Measurements from ENCODE around the gene HIP1R. TPM values are rescaled to one million over a fixed set of nuclear protein-coding genes. Genes with fewer than 3 reads are reported as not detected.
A peak's percentile ranks its signal among the peaks of the same experiment; 100 is the strongest.
"Not testable (repeated sequence)": the region's sequence is repeated elsewhere in the genome, so short reads cannot be mapped to it uniquely, and the experiment has no call there.

HIP1R gene
- total and polyA plus RNA-seq, 9 donors: 1.4 to 20.2 (median 10.4) TPM

DNA sequence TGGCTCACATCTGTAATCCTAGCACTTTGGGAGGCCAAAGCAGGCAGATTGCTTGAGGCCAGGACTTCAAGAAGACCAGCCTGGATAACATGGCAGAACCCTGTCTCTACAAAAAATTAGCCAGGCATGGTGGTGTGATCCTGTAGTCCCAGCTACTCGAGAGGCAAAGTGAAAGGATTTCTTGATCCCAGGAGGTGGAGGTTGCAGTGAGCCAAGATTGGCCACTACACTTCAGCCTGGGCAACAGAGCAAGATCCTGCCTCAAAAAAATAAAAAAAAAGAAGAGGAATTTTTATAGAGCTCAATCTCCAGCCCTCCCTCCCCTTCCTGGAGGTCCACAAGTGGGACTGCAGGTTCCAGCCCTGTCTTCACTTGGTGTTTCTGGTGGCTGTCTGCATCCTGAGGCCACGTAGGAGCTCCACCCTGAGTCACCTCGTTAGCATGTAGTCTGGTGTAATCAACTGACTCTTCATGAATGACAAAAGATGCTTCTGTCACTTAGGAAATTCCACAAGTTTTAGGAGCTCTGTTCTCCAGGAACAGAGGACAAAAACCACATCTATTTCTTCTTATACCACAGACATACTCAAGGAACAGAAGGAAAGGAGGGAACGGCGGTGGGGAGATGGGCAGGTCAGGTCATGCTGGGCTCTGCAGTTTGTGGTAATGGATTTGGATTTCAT is 44.7 kb upstream of the HIP1R start:
- 76 to 90% (median 88%) methylated on average over 5 of the region's 5 CpGs for WGBS, 3 donors
- TF ChIP-seq, protein P1, sequence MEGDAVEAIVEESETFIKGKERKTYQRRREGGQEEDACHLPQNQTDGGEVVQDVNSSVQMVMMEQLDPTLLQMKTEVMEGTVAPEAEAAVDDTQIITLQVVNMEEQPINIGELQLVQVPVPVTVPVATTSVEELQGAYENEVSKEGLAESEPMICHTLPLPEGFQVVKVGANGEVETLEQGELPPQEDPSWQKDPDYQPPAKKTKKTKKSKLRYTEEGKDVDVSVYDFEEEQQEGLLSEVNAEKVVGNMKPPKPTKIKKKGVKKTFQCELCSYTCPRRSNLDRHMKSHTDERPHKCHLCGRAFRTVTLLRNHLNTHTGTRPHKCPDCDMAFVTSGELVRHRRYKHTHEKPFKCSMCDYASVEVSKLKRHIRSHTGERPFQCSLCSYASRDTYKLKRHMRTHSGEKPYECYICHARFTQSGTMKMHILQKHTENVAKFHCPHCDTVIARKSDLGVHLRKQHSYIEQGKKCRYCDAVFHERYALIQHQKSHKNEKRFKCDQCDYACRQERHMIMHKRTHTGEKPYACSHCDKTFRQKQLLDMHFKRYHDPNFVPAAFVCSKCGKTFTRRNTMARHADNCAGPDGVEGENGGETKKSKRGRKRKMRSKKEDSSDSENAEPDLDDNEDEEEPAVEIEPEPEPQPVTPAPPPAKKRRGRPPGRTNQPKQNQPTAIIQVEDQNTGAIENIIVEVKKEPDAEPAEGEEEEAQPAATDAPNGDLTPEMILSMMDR (IDR thresholded peaks at IDR 0.05): no peak
- TF ChIP-seq POLR2A (IDR thresholded peaks at IDR 0.05) (no peak), EP300 (IDR thresholded peaks at IDR 0.05) (no peak)
- H3K27me3 ChIP-seq: no peaks in the 10 kb centered on the region
- no peaks in the 10 kb centered on the region for H3K9me3 ChIP-seq
- no peaks in the 10 kb centered on the region for H3K36me3 ChIP-seq
- H3K4me3 ChIP-seq: no peak overlapping the region
- intact Hi-C loops (cut with DNase I): loop anchor here in 3 of 4 donors (10.0 kb wide), 2 partner anchors 154 to 164 kb away; no protein-coding TSS in a partner anchor
- H3K27ac ChIP-seq: no peak overlapping the region
- no peaks in the 10 kb centered on the region for H3K4me1 ChIP-seq (ENCODE audit: insufficient read depth)
- no peak for DNase-seq

- Histone ChIP-seq H3K4me3 (no peak overlapping the region), H3K9me3 (no peaks in the 10 kb centered on the region), H3K27me3 (no peaks in the 10 kb centered on the region), H3K36me3 (no peaks in the 10 kb centered on the region), H3K27ac (no peak overlapping the region), H3K4me1 (ENCODE audit: insufficient read depth) (no peaks in the 10 kb centered on the region)
- TF ChIP-seq, protein P1 (IDR thresholded peaks at IDR 0.05): peak; percentile 33 to 72 (median 35)
- TF ChIP-seq EP300 (IDR thresholded peaks at IDR 0.05): no peak
- 14 to 20% (median 14%) methylated on average over 10 of the region's 10 CpGs for WGBS, 3 donors
- no peak for DNase-seq
- intact Hi-C loops (cut with DNase I): loop anchor here in 3 of 4 donors (10.0 kb wide), 2 partner anchors 151 to 161 kb away; no protein-coding TSS in a partner anchor
Measured at GRCh38 chr12:122793685-122794106, 41.6 kb upstream of the HIP1R start.

DNA sequence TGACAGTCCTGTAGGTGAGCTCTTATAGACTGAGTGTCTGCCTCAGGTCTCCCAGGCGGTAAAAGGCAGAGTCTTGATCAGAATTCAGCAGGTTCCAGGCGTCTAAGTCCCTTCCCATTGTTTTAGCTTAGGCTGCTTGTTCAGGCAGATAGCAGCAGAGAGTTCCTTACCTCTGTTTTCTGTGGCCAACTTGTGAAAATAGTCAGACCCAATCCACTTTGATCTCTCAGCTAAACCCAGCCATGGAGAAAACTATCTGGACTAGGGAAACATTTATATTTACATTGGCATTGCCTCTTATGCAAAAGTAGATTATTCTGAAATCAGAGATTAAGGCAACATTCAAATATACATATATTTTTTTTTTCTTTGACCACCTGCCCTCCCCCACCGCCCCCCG is 39.5 kb upstream of the HIP1R start:
- TF ChIP-seq, protein P1 (IDR thresholded peaks at IDR 0.05): no peak
- no peak for TF ChIP-seq EP300 (IDR thresholded peaks at IDR 0.05)
- no peak for TF ChIP-seq POLR2A (IDR thresholded peaks at IDR 0.05)
- H3K4me3 ChIP-seq: no peak overlapping the region
- H3K27ac ChIP-seq: no peak overlapping the region
- no peaks in the 10 kb centered on the region for H3K27me3 ChIP-seq
- DNase-seq: no peak
- H3K9me3 ChIP-seq: no peaks in the 10 kb centered on the region
- intact Hi-C loops (cut with DNase I): loop anchor here in 3 of 4 donors (10.0 kb wide), 2 partner anchors 149 to 159 kb away; no protein-coding TSS in a partner anchor
- H3K4me1 ChIP-seq (ENCODE audit: insufficient read depth): no peaks in the 10 kb centered on the region
- WGBS, 3 donors: 72 to 76% (median 76%) methylated on average over 4 of the region's 4 CpGs
- H3K36me3 ChIP-seq: no peaks in the 10 kb centered on the region

DNA sequence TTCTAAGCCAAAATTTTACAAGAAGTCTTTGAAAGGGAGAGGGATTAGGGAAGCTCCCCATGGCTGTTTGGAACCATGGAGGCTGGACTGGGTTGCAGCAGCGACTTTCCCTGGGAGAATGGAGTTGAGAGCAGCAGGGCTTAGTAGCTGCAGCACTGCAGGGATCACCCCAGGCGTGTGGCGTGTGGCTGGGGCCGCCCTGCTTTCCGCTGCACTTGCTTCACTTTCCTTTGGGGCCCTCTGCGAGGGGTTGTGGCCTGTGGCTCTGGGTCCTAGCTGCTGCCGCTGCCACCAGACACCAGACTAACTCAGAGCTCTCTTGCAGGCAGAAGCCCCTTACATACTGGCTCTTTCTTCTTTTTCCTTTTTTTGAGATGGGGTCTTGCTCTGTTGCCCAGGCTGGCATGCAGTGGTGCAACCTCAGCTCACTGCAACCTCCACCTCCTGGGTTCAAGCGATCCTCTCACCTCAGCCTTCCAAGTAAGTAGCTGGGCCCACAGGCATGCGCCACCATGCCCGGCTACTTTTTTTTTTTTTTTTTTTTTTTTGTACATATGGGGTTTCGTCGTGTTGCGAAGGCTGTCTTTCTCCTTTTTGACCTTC is 35.5 kb upstream of the HIP1R start:
- H3K27me3 ChIP-seq: no peaks in the 10 kb centered on the region
- H3K4me3 ChIP-seq: no peak overlapping the region
- WGBS, 3 donors: 84 to 95% (median 92%) methylated on average over 13 of the region's 13 CpGs
- H3K27ac ChIP-seq: no peak overlapping the region
- no peaks in the 10 kb centered on the region for H3K4me1 ChIP-seq (ENCODE audit: insufficient read depth)
- TF ChIP-seq POLR2A (IDR thresholded peaks at IDR 0.05) (no peak), EP300 (IDR thresholded peaks at IDR 0.05) (no peak)
- DNase-seq: no peak
- intact Hi-C loops (cut with DNase I): loop anchor here in 3 of 4 donors (10.0 kb wide), 2 partner anchors 145 to 155 kb away; no protein-coding TSS in a partner anchor
- no peaks in the 10 kb centered on the region for H3K36me3 ChIP-seq
- no peaks in the 10 kb centered on the region for H3K9me3 ChIP-seq

DNA sequence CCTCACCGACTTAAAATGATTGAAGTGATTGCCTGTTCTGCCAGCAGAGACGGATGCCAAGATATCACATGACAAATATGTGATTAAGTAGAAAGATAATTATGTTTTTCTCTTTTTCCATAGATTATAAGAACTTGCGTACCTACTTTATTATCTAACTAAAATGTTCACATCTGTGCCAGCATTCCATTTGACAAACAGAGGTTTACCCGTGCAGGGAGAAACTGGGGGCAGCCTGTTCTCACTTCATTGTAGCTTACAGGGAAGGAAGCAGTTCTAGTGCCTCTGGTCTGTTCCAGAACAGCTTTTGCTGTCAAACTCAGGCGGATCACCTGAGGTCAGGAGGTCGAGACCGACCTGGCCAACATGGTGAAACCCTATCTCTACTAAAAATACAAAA is 31.3 kb upstream of the HIP1R start:
- intact Hi-C loops (cut with DNase I): no loop called here
- H3K9me3 ChIP-seq: no peaks in the 10 kb centered on the region
- no peaks in the 10 kb centered on the region for H3K36me3 ChIP-seq
- H3K4me1 ChIP-seq (ENCODE audit: insufficient read depth): no peaks in the 10 kb centered on the region
- WGBS, 3 donors: 72 to 81% (median 80%) methylated on average over 7 of the region's 7 CpGs
- no peak overlapping the region for H3K4me3 ChIP-seq
- H3K27ac ChIP-seq: no peak overlapping the region
- TF ChIP-seq EP300 (IDR thresholded peaks at IDR 0.05): no peak
- TF ChIP-seq, protein P1 (IDR thresholded peaks at IDR 0.05): no peak
- no peak for TF ChIP-seq POLR2A (IDR thresholded peaks at IDR 0.05)
- DNase-seq: no peak
- no peaks in the 10 kb centered on the region for H3K27me3 ChIP-seq

DNA sequence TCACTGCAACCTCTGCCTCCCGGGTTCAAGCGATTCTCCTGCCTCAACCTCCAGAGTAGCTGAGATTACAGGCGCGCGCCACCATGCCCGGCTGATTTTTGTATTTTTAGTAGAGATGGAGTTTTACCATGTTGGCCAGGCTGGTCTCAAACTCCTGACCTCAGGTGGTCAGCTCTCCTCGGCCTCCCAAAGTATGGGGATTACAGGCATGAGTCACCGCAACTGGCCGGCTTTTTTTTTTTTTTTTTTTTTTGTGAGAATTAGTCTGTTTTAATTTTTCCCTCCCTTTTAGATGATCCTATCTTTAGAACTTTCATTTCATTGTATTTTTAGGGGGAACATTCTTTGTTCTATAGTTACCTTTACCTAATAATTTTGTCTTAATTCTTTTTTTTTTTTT is 30.3 kb upstream of the HIP1R start:
- H3K27ac ChIP-seq; H3K9me3 ChIP-seq; H3K27me3 ChIP-seq; H3K4me3 ChIP-seq; H3K36me3 ChIP-seq; intact Hi-C loops (cut with DNase I); H3K4me1 ChIP-seq (ENCODE audit: insufficient read depth); DNase-seq: not testable (repeated sequence)
- WGBS, 3 donors: 94 to 95% (median 94%) methylated on average over 9 of the region's 9 CpGs

All from ovary (tissue), 9 donors.